ENCODE results near the gene CAD. TPM values are rescaled to one million over a fixed set of nuclear protein-coding genes. Genes with fewer than 3 reads are reported as not detected.
A peak's percentile ranks its signal among the peaks of the same experiment; 100 is the strongest.
"Not testable (repeated sequence)": the region's sequence is repeated elsewhere in the genome, so short reads cannot be mapped to it uniquely, and the experiment has no call there.

The CAD gene
- total RNA-seq, 2 experiments from 2014 or later = 125 to 127 TPM

GRCh38 chr2:27264753-27265535, 47.8 kb downstream of the CAD start:
- no peaks in the 10 kb centered on the region for H3K36me3 Mint-ChIP-seq (ENCODE audit: low read depth)
- no peak for TF ChIP-seq CTCF (IDR thresholded peaks at IDR 0.05)
- intact Hi-C loops (cut with micrococcal nuclease) = no loop called here
- CTCF ChIA-PET = interaction anchor here (0.7 to 5.5 kb wide), 15 partner anchors 9 to 418 kb away, joined by 3 to 76 read pairs (median 4); partner anchors contain the start of genes ABHD1 and TRIM54
- DNase-seq (peak; percentile 62), ATAC-seq (peak; percentile 50)
- H3K27ac Mint-ChIP-seq = no peak overlapping the region
- no peaks in the 10 kb centered on the region for H3K9me3 Mint-ChIP-seq
- POLR2A ChIA-PET = interaction anchor here (0.8 to 1.6 kb wide), 7 partner anchors 14 to 105 kb away, joined by 3 to 7 read pairs (median 3); partner anchors contain the start of genes ATRAID, EIF2B4, SLC5A6 and SNX17
- peaks cover 24% of the 10 kb centered on the region for H3K4me1 Mint-ChIP-seq (ENCODE audit: low read depth)
- H3K4me3 Mint-ChIP-seq = peak overlapping the region; percentile 65
- H3K27me3 Mint-ChIP-seq = peaks cover 38% of the 10 kb centered on the region

- POLR2A ChIA-PET = interaction anchor here (0.8 to 1.6 kb wide), 5 partner anchors 14 to 104 kb away, joined by 3 to 7 read pairs (median 3); partner anchors contain the start of genes EIF2B4 and SNX17
- H3K27ac Mint-ChIP-seq = no peak overlapping the region
- DNase-seq = no peak
Observed at GRCh38 chr2:27265536-27265870, 48.3 kb downstream of the CAD start.

GRCh38 chr2:27268296-27268695, 51.1 kb downstream of the CAD start:
- DNase-seq; H3K4me3 Mint-ChIP-seq; ATAC-seq; H3K9me3 Mint-ChIP-seq; H3K36me3 Mint-ChIP-seq (ENCODE audit: low read depth); intact Hi-C loops (cut with micrococcal nuclease); H3K27ac Mint-ChIP-seq; POLR2A ChIA-PET: not testable (repeated sequence)
- H3K4me1 Mint-ChIP-seq (ENCODE audit: low read depth) = peaks cover 18% of the 10 kb centered on the region
- CTCF ChIA-PET = interaction anchor here (5.5 kb wide), 1 partner anchor 12 kb away, joined by 76 read pairs; the partner anchor contains the start of gene TRIM54
- peaks cover 17% of the 10 kb centered on the region for H3K27me3 Mint-ChIP-seq

More at GRCh38 chr2:27265536-27265870, 48.3 kb downstream of the CAD start:
- Mint-ChIP-seq H3K27me3 (peaks cover 35% of the 10 kb centered on the region), H3K36me3 (ENCODE audit: low read depth) (no peaks in the 10 kb centered on the region), H3K4me3 (peak overlapping the region; percentile 28), H3K9me3 (no peaks in the 10 kb centered on the region), H3K4me1 (ENCODE audit: low read depth) (peaks cover 24% of the 10 kb centered on the region)
- CTCF ChIA-PET = interaction anchor here (0.7 to 5.5 kb wide), 13 partner anchors 8 to 418 kb away, joined by 3 to 76 read pairs (median 5); partner anchors contain the start of genes ABHD1 and TRIM54
- no peak for TF ChIP-seq CTCF (IDR thresholded peaks at IDR 0.05)
- no peak for ATAC-seq
- intact Hi-C loops (cut with micrococcal nuclease) = no loop called here

- POLR2A ChIA-PET = interaction anchor here (1.4 kb wide), 1 partner anchor 22 kb away, joined by 3 read pairs; no protein-coding TSS in a partner anchor
Observed at GRCh38 chr2:27270131-27270530, 53.0 kb downstream of the CAD start.

GRCh38 chr2:27270670-27271069, 53.5 kb downstream of the CAD start:
- Mint-ChIP-seq H3K36me3 (ENCODE audit: low read depth) (no peaks in the 10 kb centered on the region), H3K4me3 (no peak overlapping the region), H3K27ac (no peak overlapping the region), H3K27me3 (peaks cover 4% of the 10 kb centered on the region), H3K4me1 (ENCODE audit: low read depth) (no peaks in the 10 kb centered on the region), H3K9me3 (no peaks in the 10 kb centered on the region)
- intact Hi-C loops (cut with micrococcal nuclease) = no loop called here
- CTCF ChIA-PET = interaction anchor here (0.6 to 4.4 kb wide), 4 partner anchors 10 to 32 kb away, joined by 3 to 30 read pairs (median 6); no protein-coding TSS in a partner anchor
- no peak for TF ChIP-seq CTCF (IDR thresholded peaks at IDR 0.05)
- POLR2A ChIA-PET = interaction anchor here (1.4 kb wide), 1 partner anchor 23 kb away, joined by 3 read pairs; no protein-coding TSS in a partner anchor
- ATAC-seq (peak; percentile 49), DNase-seq (peak; percentile 13)

More at GRCh38 chr2:27270131-27270530, 53.0 kb downstream of the CAD start:
- H3K36me3 Mint-ChIP-seq (ENCODE audit: low read depth) = no peaks in the 10 kb centered on the region
- intact Hi-C loops (cut with micrococcal nuclease) = no loop called here
- DNase-seq (no peak), ATAC-seq (no peak)
- H3K27ac Mint-ChIP-seq = no peak overlapping the region
- peaks cover 5% of the 10 kb centered on the region for H3K4me1 Mint-ChIP-seq (ENCODE audit: low read depth)
- no peaks in the 10 kb centered on the region for H3K9me3 Mint-ChIP-seq
- H3K27me3 Mint-ChIP-seq = peaks cover 4% of the 10 kb centered on the region
- CTCF ChIA-PET = interaction anchor here (1.6 to 4.4 kb wide), 2 partner anchors 10 to 33 kb away, joined by 7 to 30 read pairs; no protein-coding TSS in a partner anchor
- H3K4me3 Mint-ChIP-seq = no peak overlapping the region
- TF ChIP-seq CTCF (IDR thresholded peaks at IDR 0.05) = no peak
